Measurements from ENCODE around the gene RNU6-8. TPM values are rescaled to one million over a fixed set of nuclear protein-coding genes. Genes with fewer than 3 reads are reported as not detected.

The RNU6-8 gene
- total RNA-seq, 2 donors from 2014 or later: not detected

GRCh38 chr14:32197919-32198318 is 5.2 kb downstream of the RNU6-8 start:
- DNase-seq: no peak
- Histone ChIP-seq H3K4me1 (peaks cover 10% of the 10 kb centered on the region), H3K4me3 (no peak overlapping the region), H3K27me3 (no peaks in the 10 kb centered on the region), H3K9me3 (no peaks in the 10 kb centered on the region), H3K27ac (no peak overlapping the region), H3K36me3 (replicated peaks in 1 of 2; ENCODE audit: insufficient read depth in 1 of 2, low read depth in 2 of 2) (no peaks in the 10 kb centered on the region)
- TF ChIP-seq CTCF (IDR thresholded peaks at IDR 0.05) (no peak), POLR2A (IDR thresholded peaks at IDR 0.05) (no peak)
- no peak for ATAC-seq
- WGBS, 2 donors: 27 to 51% methylated on average over 1 of the region's 1 CpG
- intact Hi-C loops (cut with DNase I): no loop called here

- no peaks in the 10 kb centered on the region for H3K27me3 ChIP-seq
- WGBS, 2 donors: 48 to 53% methylated on average over 1 of the region's 1 CpG
- no peaks in the 10 kb centered on the region for H3K9me3 ChIP-seq
- H3K36me3 ChIP-seq (replicated peaks in 1 of 2; ENCODE audit: insufficient read depth in 1 of 2, low read depth in 2 of 2): no peaks in the 10 kb centered on the region
- H3K4me3 ChIP-seq: no peak overlapping the region
- intact Hi-C loops (cut with DNase I): no loop called here
- ATAC-seq (no peak), DNase-seq (no peak)
- no peaks in the 10 kb centered on the region for H3K4me1 ChIP-seq
- no peak overlapping the region for H3K27ac ChIP-seq
- TF ChIP-seq POLR2A (IDR thresholded peaks at IDR 0.05) (no peak), CTCF (IDR thresholded peaks at IDR 0.05) (no peak)
Measured at GRCh38 chr14:32195636-32196035, 7.4 kb downstream of the RNU6-8 start.

GRCh38 chr14:32193532-32193931 is 9.5 kb downstream of the RNU6-8 start:
- TF ChIP-seq POLR2A (IDR thresholded peaks at IDR 0.05) (no peak), CTCF (IDR thresholded peaks at IDR 0.05) (no peak)
- no peaks in the 10 kb centered on the region for H3K4me1 ChIP-seq
- H3K27ac ChIP-seq: no peak overlapping the region
- no peak for ATAC-seq
- no peaks in the 10 kb centered on the region for H3K27me3 ChIP-seq
- intact Hi-C loops (cut with DNase I): no loop called here
- WGBS, 2 donors: 84 to 88% methylated on average over 2 of the region's 2 CpGs
- DNase-seq: no peak
- no peaks in the 10 kb centered on the region for H3K9me3 ChIP-seq
- no peaks in the 10 kb centered on the region for H3K36me3 ChIP-seq (replicated peaks in 1 of 2; ENCODE audit: insufficient read depth in 1 of 2, low read depth in 2 of 2)
- no peak overlapping the region for H3K4me3 ChIP-seq

DNA sequence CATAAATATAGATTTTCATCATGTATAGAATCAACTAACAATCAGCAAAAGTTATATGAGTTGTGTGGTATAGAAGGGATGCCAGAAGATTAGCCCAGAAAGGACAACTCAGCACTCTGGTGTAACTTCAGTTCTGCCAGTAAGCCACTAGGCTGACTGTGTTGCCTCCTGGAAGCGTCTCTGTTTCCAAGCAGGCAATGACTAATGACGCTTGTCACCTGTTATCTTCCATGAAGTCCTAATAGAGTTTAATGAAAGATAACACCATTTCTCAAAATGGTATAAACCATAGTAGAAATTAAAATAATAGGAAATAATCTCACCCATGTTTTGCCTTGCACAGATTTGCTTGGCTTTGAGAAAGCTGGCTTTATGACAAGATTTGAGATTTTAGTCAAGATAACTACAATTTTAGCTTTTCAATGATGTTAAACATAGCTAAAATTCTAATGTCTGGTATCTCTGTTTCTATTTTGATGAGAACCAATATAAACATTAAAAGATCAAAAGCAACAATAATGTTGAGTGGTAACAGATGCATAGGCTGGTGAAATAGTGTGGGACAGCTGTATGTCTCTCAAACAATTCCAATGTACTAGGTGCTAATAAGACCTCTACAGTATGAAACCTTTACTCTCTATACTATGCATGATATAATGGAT is 10.2 kb downstream of the RNU6-8 start:
- Histone ChIP-seq H3K9me3 (no peaks in the 10 kb centered on the region), H3K27ac (no peak overlapping the region), H3K36me3 (replicated peaks in 1 of 2; ENCODE audit: insufficient read depth in 1 of 2, low read depth in 2 of 2) (no peaks in the 10 kb centered on the region), H3K4me3 (no peak overlapping the region), H3K4me1 (no peaks in the 10 kb centered on the region), H3K27me3 (no peaks in the 10 kb centered on the region)
- DNase-seq: no peak
- no peak for ATAC-seq
- TF ChIP-seq POLR2A (IDR thresholded peaks at IDR 0.05) (no peak), CTCF (IDR thresholded peaks at IDR 0.05) (no peak)
- intact Hi-C loops (cut with DNase I): no loop called here
- 57 to 60% methylated on average over 2 of the region's 2 CpGs for WGBS, 2 donors

DNA sequence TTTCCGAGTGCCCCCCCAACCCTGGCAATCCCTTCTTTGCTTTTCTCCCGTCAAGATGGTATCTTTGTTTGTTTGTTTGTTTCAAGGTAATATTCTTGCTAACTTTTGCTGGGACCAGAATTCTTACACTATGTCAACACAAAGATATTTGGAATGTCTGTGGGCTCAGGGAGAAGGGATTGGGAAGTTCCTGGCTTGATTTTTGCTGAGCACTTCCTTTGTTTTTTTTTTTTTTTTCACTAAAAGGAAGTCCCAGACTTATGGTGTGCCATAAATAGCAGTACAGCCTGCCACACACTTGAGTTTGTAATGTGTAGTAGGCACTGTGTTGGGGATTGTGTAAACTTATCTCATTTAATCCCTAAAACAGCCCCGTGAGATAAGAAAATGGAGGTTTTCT is 12.4 kb downstream of the RNU6-8 start:
- Histone ChIP-seq H3K36me3 (replicated peaks in 1 of 2; ENCODE audit: insufficient read depth in 1 of 2, low read depth in 2 of 2) (no peaks in the 10 kb centered on the region), H3K4me3 (no peak overlapping the region), H3K27me3 (no peaks in the 10 kb centered on the region), H3K4me1 (no peaks in the 10 kb centered on the region), H3K9me3 (no peaks in the 10 kb centered on the region), H3K27ac (no peak overlapping the region)
- intact Hi-C loops (cut with DNase I): no loop called here
- DNase-seq (no peak), ATAC-seq (peak; percentile 33)
- TF ChIP-seq CTCF (IDR thresholded peaks at IDR 0.05) (no peak), POLR2A (IDR thresholded peaks at IDR 0.05) (no peak)
- 36 to 42% methylated on average over 3 of the region's 3 CpGs for WGBS, 2 donors
